ENCODE results near the gene ARX.

ARX gene

GRCh38 chrX:24985120-24985519 lies 30.6 kb downstream of the ARX start:
- H3K4me1 ChIP-seq = no peaks in the 10 kb centered on the region
- peaks cover 5% of the 10 kb centered on the region; the same call in 1 of the 2 replicates for H4K20me1 ChIP-seq

GRCh38 chrX:24983931-24984330 lies 31.8 kb downstream of the ARX start:
- Histone ChIP-seq H3K27me3 (peaks cover 95% of the 10 kb centered on the region), H3K4me2 (no peak overlapping the region), H3K27ac (no peak overlapping the region), H4K20me1 (peaks cover 11% of the 10 kb centered on the region; the same call in 1 of the 2 replicates), H3K9me3 (no peaks in the 10 kb centered on the region), H3K36me3 (peaks cover 14% of the 10 kb centered on the region), H3K4me1 (no peaks in the 10 kb centered on the region), H3K4me3 (no peak overlapping the region), H3K9ac (no peak overlapping the region)
- no peak for TF ChIP-seq Cebpa-rat (IDR thresholded peaks at IDR 0.05)

More at GRCh38 chrX:24985120-24985519, 30.6 kb downstream of the ARX start:
- no peak for TF ChIP-seq Cebpa-rat (IDR thresholded peaks at IDR 0.05)
- H3K27ac ChIP-seq = no peak overlapping the region
- H3K27me3 ChIP-seq = peaks cover 95% of the 10 kb centered on the region
- no peak overlapping the region for H3K9ac ChIP-seq
- H3K9me3 ChIP-seq = no peaks in the 10 kb centered on the region
- H3K4me3 ChIP-seq = no peak overlapping the region
- H3K36me3 ChIP-seq = peaks cover 14% of the 10 kb centered on the region
- no peak overlapping the region for H3K4me2 ChIP-seq

- H3K4me2 ChIP-seq = no peak overlapping the region
- H3K27me3 ChIP-seq = peaks cover 94% of the 10 kb centered on the region
- peaks cover 8% of the 10 kb centered on the region for H3K36me3 ChIP-seq
- no peak overlapping the region for H3K27ac ChIP-seq
- H3K4me1 ChIP-seq = no peaks in the 10 kb centered on the region
- H3K9ac ChIP-seq = no peak overlapping the region
- no peak for TF ChIP-seq Cebpa-rat (IDR thresholded peaks at IDR 0.05)
- H4K20me1 ChIP-seq = peaks cover 11% of the 10 kb centered on the region; the same call in 1 of the 2 replicates
- H3K4me3 ChIP-seq = no peak overlapping the region
- no peaks in the 10 kb centered on the region for H3K9me3 ChIP-seq
These were observed 33.3 kb downstream of the ARX start for GRCh38 chrX:24982306-24982965.

- H3K4me2 ChIP-seq = no peak overlapping the region
These were observed 34.7 kb downstream of the ARX start for GRCh38 chrX:24981030-24981429.

GRCh38 chrX:24979081-24979480 lies 36.7 kb downstream of the ARX start:
- Histone ChIP-seq H3K4me1 (no peaks in the 10 kb centered on the region), H3K27ac (no peak overlapping the region), H3K27me3 (peaks cover 93% of the 10 kb centered on the region), H3K4me2 (no peak overlapping the region), H3K9me3 (no peaks in the 10 kb centered on the region), H3K36me3 (no peaks in the 10 kb centered on the region), H3K9ac (no peak overlapping the region), H4K20me1 (peaks cover 11% of the 10 kb centered on the region; the same call in 1 of the 2 replicates), H3K4me3 (no peak overlapping the region)
- TF ChIP-seq Cebpa-rat (IDR thresholded peaks at IDR 0.05) = no peak

More at GRCh38 chrX:24981030-24981429, 34.7 kb downstream of the ARX start:
- Histone ChIP-seq H4K20me1 (peaks cover 11% of the 10 kb centered on the region; the same call in 1 of the 2 replicates), H3K4me3 (no peak overlapping the region), H3K27ac (no peak overlapping the region), H3K36me3 (no peaks in the 10 kb centered on the region), H3K9me3 (no peaks in the 10 kb centered on the region), H3K27me3 (peaks cover 95% of the 10 kb centered on the region), H3K4me1 (no peaks in the 10 kb centered on the region), H3K9ac (no peak overlapping the region)
- TF ChIP-seq Cebpa-rat (IDR thresholded peaks at IDR 0.05) = no peak

GRCh38 chrX:24969812-24970211 lies 46.0 kb downstream of the ARX start:
- H3K4me1 ChIP-seq = no peaks in the 10 kb centered on the region
- H4K20me1 ChIP-seq = peaks cover 5% of the 10 kb centered on the region; the same call in 1 of the 2 replicates
- peaks cover 4% of the 10 kb centered on the region; the same call in 1 of the 2 replicates for H3K9me3 ChIP-seq
- no peak overlapping the region for H3K9ac ChIP-seq
- H3K36me3 ChIP-seq = peaks cover 4% of the 10 kb centered on the region; the same call in 1 of the 2 replicates
- H3K4me2 ChIP-seq = no peak overlapping the region
- H3K4me3 ChIP-seq = no peak overlapping the region
- no peak overlapping the region for H3K27ac ChIP-seq
- peaks cover 75% of the 10 kb centered on the region for H3K27me3 ChIP-seq
- no peak for TF ChIP-seq Cebpa-rat (IDR thresholded peaks at IDR 0.05)

GRCh38 chrX:24965372-24965771 lies 50.4 kb downstream of the ARX start:
- H3K9ac ChIP-seq = no peak overlapping the region
- peaks cover 15% of the 10 kb centered on the region; the same call in 1 of the 2 replicates for H4K20me1 ChIP-seq
- H3K9me3 ChIP-seq = peaks cover 4% of the 10 kb centered on the region; the same call in 1 of the 2 replicates
- no peak overlapping the region for H3K4me3 ChIP-seq
- 0 out of 2 replicates have a peak, but pooled peaks cover 4% of the 10 kb centered on the region for H3K36me3 ChIP-seq
- H3K4me1 ChIP-seq = no peaks in the 10 kb centered on the region
- H3K4me2 ChIP-seq = no peak overlapping the region
- peaks cover 72% of the 10 kb centered on the region for H3K27me3 ChIP-seq
- TF ChIP-seq Cebpa-rat (IDR thresholded peaks at IDR 0.05) = no peak
- H3K27ac ChIP-seq = no peak overlapping the region

GRCh38 chrX:24963823-24964222 lies 51.9 kb downstream of the ARX start:
- H3K27ac ChIP-seq = no peak overlapping the region
- H4K20me1 ChIP-seq = peaks cover 15% of the 10 kb centered on the region; the same call in 1 of the 2 replicates
- H3K4me3 ChIP-seq = no peak overlapping the region
- H3K9me3 ChIP-seq = no peaks in the 10 kb centered on the region
- no peak overlapping the region for H3K9ac ChIP-seq
- peaks cover 80% of the 10 kb centered on the region for H3K27me3 ChIP-seq
- H3K36me3 ChIP-seq = 0 out of 2 replicates have a peak, but pooled peaks cover 4% of the 10 kb centered on the region
- TF ChIP-seq Cebpa-rat (IDR thresholded peaks at IDR 0.05) = no peak
- no peaks in the 10 kb centered on the region for H3K4me1 ChIP-seq
- no peak overlapping the region for H3K4me2 ChIP-seq

GRCh38 chrX:24961809-24962208 lies 54.0 kb downstream of the ARX start:
- Histone ChIP-seq H3K27me3 (peaks cover 85% of the 10 kb centered on the region), H3K9ac (no peak overlapping the region), H3K27ac (no peak overlapping the region), H3K36me3 (no peaks in the 10 kb centered on the region), H3K4me3 (no peak overlapping the region), H3K4me2 (no peak overlapping the region), H4K20me1 (peaks cover 20% of the 10 kb centered on the region; the same call in 1 of the 2 replicates), H3K4me1 (no peaks in the 10 kb centered on the region), H3K9me3 (no peaks in the 10 kb centered on the region)
- TF ChIP-seq Cebpa-rat (IDR thresholded peaks at IDR 0.05) = no peak

GRCh38 chrX:24956828-24957227 lies 58.9 kb downstream of the ARX start:
- Histone ChIP-seq H3K27me3 (peaks cover 86% of the 10 kb centered on the region), H3K4me3 (no peak overlapping the region), H3K9me3 (no peaks in the 10 kb centered on the region), H4K20me1 (peaks cover 43% of the 10 kb centered on the region; the same call in 1 of the 2 replicates), H3K9ac (no peak overlapping the region), H3K4me2 (no peak overlapping the region), H3K36me3 (no peaks in the 10 kb centered on the region), H3K4me1 (no peaks in the 10 kb centered on the region), H3K27ac (no peak overlapping the region)
- no peak for TF ChIP-seq Cebpa-rat (IDR thresholded peaks at IDR 0.05)
